Ascending aorta (tissue), 2 donors: ENCODE results near the gene SUCLG2. TPM values are rescaled to one million over a fixed set of nuclear protein-coding genes. Genes with fewer than 3 reads are reported as not detected.

Experiments used
- DNase-seq, 2 donors: peaks; one replicate each; pipeline ENCODE4 v3.0.0-alpha.2; 2019; ENCODE audit warnings: low spot score in 2 of 2
- H3K27ac ChIP-seq, 2 donors: fragments of 200-600 bp; sonication (generic); one replicate each; pipeline ENCODE4 v1.5.1; 2016 to 2017; ENCODE audit warnings: mild to moderate bottlenecking in 1 of 2
- H3K27me3 ChIP-seq: fragments of 200-600 bp; sonication (generic); one replicate; pipeline ENCODE4 v1.5.1; 2017
- H3K36me3 ChIP-seq, 2 donors: fragments of 200-600 bp; sonication (generic); one replicate each; pipeline ENCODE4 v1.5.1; 2016
- H3K4me1 ChIP-seq, 2 donors: fragments of 200-600 bp; sonication (generic); one replicate each; pipeline ENCODE4 v1.5.1; 2016 to 2017; ENCODE audit warnings: mild to moderate bottlenecking in 1 of 2
- H3K4me3 ChIP-seq, 2 donors: fragments of 200-600 bp; sonication (generic); one replicate each; pipeline ENCODE4 v1.5.1; 2016 to 2017; ENCODE audit warnings: mild to moderate bottlenecking in 1 of 2
- H3K9me3 ChIP-seq, 2 donors: fragments of 200-600 bp; sonication (generic); one replicate each; pipeline ENCODE4 v1.5.1; 2016
- intact Hi-C: fragments of 100-400 bp; cut with DNase I; formaldehyde crosslinking; loops from one replicate; pipeline ENCODE4 v1.15.1; 2023
- total RNA-seq: library from RNA; depleted of rRNA; stranded (reverse); fragments of >200 nt; gene quantifications from one replicate; pipeline ENCODE4 v1.1.0, GENCODE V29; 2016
- TF ChIP-seq, protein P1 (sequence below), 3 experiments: fragments of 200-600 bp in 2 of 3; fragments of 450-650 bp in 1 of 3; sonication (generic) in 2 of 3; IDR thresholded peaks; one replicate each; pipeline ENCODE4 v1.5.1; 2016 to 2019; ENCODE audit warnings: antibody characterized with exemption in 3 of 3, mild to moderate bottlenecking in 1 of 3, moderate library complexity in 1 of 3

The SUCLG2 gene
- total RNA-seq, 1 donor from 2014 or later = 33.6 TPM

DNA sequence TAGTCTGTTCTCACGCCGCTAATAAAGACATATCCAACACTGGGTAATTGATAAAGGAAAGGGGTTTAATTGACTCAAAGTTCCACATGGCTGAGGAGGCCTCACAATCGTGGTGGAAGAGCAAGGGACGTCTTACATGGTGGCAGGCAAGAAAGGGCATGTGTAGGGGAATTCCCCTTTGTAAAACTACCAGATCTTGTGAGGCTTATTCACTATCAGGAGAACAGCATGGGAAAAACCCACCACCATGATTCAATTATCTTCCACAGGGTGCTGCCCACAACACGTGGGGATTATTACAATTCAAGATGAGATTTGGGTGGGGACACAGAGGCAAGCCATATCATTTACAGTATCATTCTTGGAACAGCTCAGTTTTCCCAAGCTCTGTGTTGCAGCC lies 268.0 kb downstream of the SUCLG2 start:
- Histone ChIP-seq H3K4me1 (peaks cover 0 to 25% of the 10 kb centered on the region in 2 donors), H3K27ac (no peak overlapping the region), H3K4me3 (no peak overlapping the region), H3K9me3 (no peaks in the 10 kb centered on the region), H3K27me3 (no peaks in the 10 kb centered on the region), H3K36me3 (no peaks in the 10 kb centered on the region)
- intact Hi-C loops = no loop called here
- TF ChIP-seq, protein P1, sequence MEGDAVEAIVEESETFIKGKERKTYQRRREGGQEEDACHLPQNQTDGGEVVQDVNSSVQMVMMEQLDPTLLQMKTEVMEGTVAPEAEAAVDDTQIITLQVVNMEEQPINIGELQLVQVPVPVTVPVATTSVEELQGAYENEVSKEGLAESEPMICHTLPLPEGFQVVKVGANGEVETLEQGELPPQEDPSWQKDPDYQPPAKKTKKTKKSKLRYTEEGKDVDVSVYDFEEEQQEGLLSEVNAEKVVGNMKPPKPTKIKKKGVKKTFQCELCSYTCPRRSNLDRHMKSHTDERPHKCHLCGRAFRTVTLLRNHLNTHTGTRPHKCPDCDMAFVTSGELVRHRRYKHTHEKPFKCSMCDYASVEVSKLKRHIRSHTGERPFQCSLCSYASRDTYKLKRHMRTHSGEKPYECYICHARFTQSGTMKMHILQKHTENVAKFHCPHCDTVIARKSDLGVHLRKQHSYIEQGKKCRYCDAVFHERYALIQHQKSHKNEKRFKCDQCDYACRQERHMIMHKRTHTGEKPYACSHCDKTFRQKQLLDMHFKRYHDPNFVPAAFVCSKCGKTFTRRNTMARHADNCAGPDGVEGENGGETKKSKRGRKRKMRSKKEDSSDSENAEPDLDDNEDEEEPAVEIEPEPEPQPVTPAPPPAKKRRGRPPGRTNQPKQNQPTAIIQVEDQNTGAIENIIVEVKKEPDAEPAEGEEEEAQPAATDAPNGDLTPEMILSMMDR (IDR thresholded peaks at IDR 0.05) = no peak
- DNase-seq = no peak

DNA sequence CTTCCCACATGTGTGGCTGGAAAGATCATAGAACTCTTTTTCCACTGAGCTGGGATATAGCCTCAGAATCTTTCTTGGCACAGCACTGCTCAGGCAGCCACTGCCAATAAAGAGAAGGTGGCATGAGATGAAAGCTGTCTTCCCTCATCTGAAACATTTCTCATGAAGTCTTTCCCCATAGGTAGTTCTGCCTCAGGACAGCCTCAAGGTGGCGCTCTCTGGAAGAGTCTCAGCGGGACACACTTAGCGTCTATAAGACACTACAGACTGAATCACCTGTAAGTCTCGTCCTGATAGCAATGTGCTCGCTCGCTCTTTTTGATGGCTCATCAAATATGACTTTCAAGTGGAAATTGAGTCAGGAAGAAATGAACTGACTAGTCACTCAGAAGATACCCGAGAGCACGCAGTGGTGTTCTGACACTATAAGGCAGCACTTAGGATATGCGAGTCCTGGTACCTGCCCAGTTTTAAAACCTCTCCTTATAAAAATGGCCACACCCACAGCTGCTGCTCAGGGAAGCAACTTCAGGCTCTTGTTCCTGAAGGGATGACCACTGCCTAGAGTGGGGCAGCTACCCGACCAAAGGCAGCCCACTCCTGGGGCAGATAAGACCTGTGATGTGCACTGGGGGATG lies 269.5 kb downstream of the SUCLG2 start:
- TF ChIP-seq, protein P1 (IDR thresholded peaks at IDR 0.05) = peak in 1 of 3 experiments; percentile 27
- H3K36me3 ChIP-seq = no peaks in the 10 kb centered on the region
- no peak for DNase-seq
- no peaks in the 10 kb centered on the region for H3K27me3 ChIP-seq
- peaks cover 0 to 25% of the 10 kb centered on the region in 2 donors for H3K4me1 ChIP-seq
- H3K4me3 ChIP-seq = no peak overlapping the region
- intact Hi-C loops = loop anchor here (5.0 kb wide), 1 partner anchor 222 kb away; no protein-coding TSS in a partner anchor
- H3K27ac ChIP-seq = no peak overlapping the region
- H3K9me3 ChIP-seq = no peaks in the 10 kb centered on the region

DNA sequence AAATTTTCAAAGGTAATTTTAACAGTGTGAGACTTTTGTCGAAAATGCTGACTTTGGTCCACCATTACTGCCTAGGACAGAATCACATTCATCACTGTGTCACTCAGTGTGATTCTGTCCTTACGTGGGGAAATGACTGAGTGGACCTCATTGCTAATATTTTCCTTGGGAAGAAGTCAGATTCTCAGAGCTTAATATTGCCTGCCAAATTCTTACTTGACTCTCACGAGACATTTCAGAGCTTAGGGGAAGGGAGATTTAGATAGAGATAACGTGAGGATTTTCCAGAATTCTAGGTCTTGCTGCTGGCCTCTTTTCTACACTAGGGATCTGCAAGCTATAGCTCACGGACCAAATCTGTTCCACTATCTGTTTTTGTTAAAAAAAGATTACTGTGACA lies 270.4 kb downstream of the SUCLG2 start:
- Histone ChIP-seq H3K36me3 (no peaks in the 10 kb centered on the region), H3K4me1 (peaks cover 0 to 25% of the 10 kb centered on the region in 2 donors), H3K27ac (no peak overlapping the region), H3K9me3 (no peaks in the 10 kb centered on the region), H3K27me3 (no peaks in the 10 kb centered on the region), H3K4me3 (no peak overlapping the region)
- DNase-seq = no peak
- intact Hi-C loops = loop anchor here (5.0 kb wide), 1 partner anchor 223 kb away; no protein-coding TSS in a partner anchor
- TF ChIP-seq, protein P1 (IDR thresholded peaks at IDR 0.05) = no peak

DNA sequence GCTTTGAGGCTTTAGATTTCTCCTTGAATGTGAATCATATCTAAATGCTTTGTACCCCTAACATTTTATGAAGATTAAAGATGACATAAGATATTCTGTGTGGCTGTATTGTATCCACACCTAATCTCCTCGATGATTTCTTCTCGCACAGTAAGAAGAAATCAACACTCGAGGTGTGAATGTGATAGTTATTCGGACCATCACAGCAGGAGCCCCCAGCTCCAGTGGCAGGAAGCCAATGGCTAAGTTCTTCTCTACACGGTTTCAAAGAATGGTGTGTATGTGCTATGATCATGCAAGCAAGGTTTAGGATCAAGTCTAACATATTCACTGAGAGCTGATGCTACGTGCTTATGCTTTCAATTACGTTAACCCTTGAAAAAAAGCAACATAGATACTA lies 271.0 kb downstream of the SUCLG2 start:
- Histone ChIP-seq H3K9me3 (no peaks in the 10 kb centered on the region), H3K27me3 (no peaks in the 10 kb centered on the region), H3K4me1 (peaks cover 0 to 25% of the 10 kb centered on the region in 2 donors), H3K4me3 (no peak overlapping the region), H3K27ac (no peak overlapping the region), H3K36me3 (no peaks in the 10 kb centered on the region)
- intact Hi-C loops = loop anchor here (5.0 kb wide), 1 partner anchor 224 kb away; no protein-coding TSS in a partner anchor
- TF ChIP-seq, protein P1 (IDR thresholded peaks at IDR 0.05) = no peak
- DNase-seq = no peak

DNA sequence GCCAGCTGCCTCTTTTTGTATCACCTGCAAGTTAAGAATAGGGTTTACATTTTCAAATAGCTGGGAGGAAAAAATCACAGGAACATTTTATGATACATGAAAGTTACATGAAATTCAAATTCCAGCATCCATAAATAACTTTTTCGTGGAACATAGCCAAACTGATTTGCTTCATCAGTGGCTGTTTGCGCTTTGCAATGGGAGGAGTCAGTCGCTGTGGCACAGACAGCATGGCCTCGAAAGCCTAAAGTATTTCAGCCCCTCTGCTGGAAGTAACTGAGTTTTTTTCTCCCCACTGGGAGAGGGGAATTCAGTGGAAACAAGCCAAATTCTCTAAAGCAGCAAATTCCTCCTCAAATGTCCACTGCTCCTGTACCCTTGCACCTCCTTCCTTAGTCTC lies 271.9 kb downstream of the SUCLG2 start:
- Histone ChIP-seq H3K4me3 (no peak overlapping the region), H3K9me3 (no peaks in the 10 kb centered on the region), H3K4me1 (peaks cover 0 to 25% of the 10 kb centered on the region in 2 donors), H3K27ac (no peak overlapping the region), H3K27me3 (no peaks in the 10 kb centered on the region), H3K36me3 (no peaks in the 10 kb centered on the region)
- intact Hi-C loops = loop anchor here (5.0 kb wide), 1 partner anchor 225 kb away; no protein-coding TSS in a partner anchor
- no peak for DNase-seq
- TF ChIP-seq, protein P1 (IDR thresholded peaks at IDR 0.05) = no peak
